Activated CD8-positive, alpha-beta T cell treated with anti-CD3 and anti-CD28 coated beads for 36 hours (primary cell): Measurements from ENCODE around the gene CSPG4. TPM values are rescaled to one million over a fixed set of nuclear protein-coding genes. Genes with fewer than 3 reads are reported as not detected.
"Not testable (repeated sequence)": the region's sequence is repeated elsewhere in the genome, so short reads cannot be mapped to it uniquely, and the experiment has no call there.

ENCODE experiments used
- ATAC-seq: fragments of 200-7000 bp; cut with Tn5 transposase; one replicate; pipeline ENCODE4 v1.10.0; 2021; ENCODE audit warnings: mild to moderate bottlenecking, moderate library complexity
- CTCF ChIA-PET: fragments of 350-600 bp; sonication (Branson Sonifier 250); formaldehyde crosslinking; loops from one replicate; lab custom pipeline; 2021; ENCODE audit warnings: antibody characterized with exemption; lab: Charles Lee
- POLR2A ChIA-PET: fragments of 350-600 bp; sonication (Branson Sonifier 250); formaldehyde crosslinking; loops from one replicate; lab custom pipeline; 2021; ENCODE audit warnings: antibody characterized with exemption; lab: Charles Lee
- DNase-seq: peaks from one replicate; pipeline ENCODE4 v3.0.0-alpha.2; 2020
- H3K27ac Mint-ChIP-seq: one replicate; pipeline ENCODE4 v1.8.0; 2021; ENCODE audit warnings: mild to moderate bottlenecking, mixed read lengths
- H3K27me3 Mint-ChIP-seq: one replicate; pipeline ENCODE4 v1.8.0; 2021; ENCODE audit warnings: mixed read lengths
- H3K36me3 Mint-ChIP-seq: one replicate; pipeline ENCODE4 v1.8.0; 2021; ENCODE audit warnings: low read depth, mixed read lengths
- H3K4me1 Mint-ChIP-seq: one replicate; pipeline ENCODE4 v1.8.0; 2021; ENCODE audit warnings: low read depth, mixed read lengths
- H3K4me3 Mint-ChIP-seq: one replicate; pipeline ENCODE4 v1.8.0; 2021; ENCODE audit warnings: mild to moderate bottlenecking, moderate library complexity, mixed read lengths
- H3K9me3 Mint-ChIP-seq: one replicate; pipeline ENCODE4 v1.8.0; 2021; ENCODE audit warnings: mixed read lengths
- CTCF ChIP-seq: fragments of 200-600 bp; IDR thresholded peaks from one replicate; pipeline ENCODE4 v1.8.0; 2022; ENCODE audit warnings: antibody characterized with exemption, mild to moderate bottlenecking
- intact Hi-C: fragments of 100-400 bp; cut with micrococcal nuclease; formaldehyde crosslinking; loops from one replicate; pipeline ENCODE4 v1.10.0; 2022
- total RNA-seq, 2 experiments: library from RNA; stranded (reverse); gene quantifications; one replicate each; pipeline ENCODE4 v1.2.3, GENCODE V29; 2021

The CSPG4 gene
- total RNA-seq, 2 experiments from 2014 or later = not detected

GRCh38 chr15:75702436-75702835 lies 10.2 kb downstream of the CSPG4 start:
- no peak for ATAC-seq
- TF ChIP-seq CTCF = no peak
- DNase-seq = no peak
- H3K27ac Mint-ChIP-seq = no peak overlapping the region
- H3K9me3 Mint-ChIP-seq = no peaks in the 10 kb centered on the region
- H3K4me3 Mint-ChIP-seq = no peak overlapping the region
- H3K27me3 Mint-ChIP-seq = no peaks in the 10 kb centered on the region
- H3K36me3 Mint-ChIP-seq = no peaks in the 10 kb centered on the region
- intact Hi-C loops = no loop called here
- H3K4me1 Mint-ChIP-seq = peaks cover 3% of the 10 kb centered on the region
- POLR2A ChIA-PET = no interaction called here
- CTCF ChIA-PET = no interaction called here

GRCh38 chr15:75701071-75702003 lies 11.3 kb downstream of the CSPG4 start:
- H3K4me3 Mint-ChIP-seq, H3K36me3 Mint-ChIP-seq, DNase-seq, POLR2A ChIA-PET, H3K4me1 Mint-ChIP-seq, H3K27me3 Mint-ChIP-seq, H3K9me3 Mint-ChIP-seq, H3K27ac Mint-ChIP-seq, intact Hi-C loops, CTCF ChIA-PET, ATAC-seq: not testable (repeated sequence)

GRCh38 chr15:75699961-75700874 lies 12.4 kb downstream of the CSPG4 start:
- H3K27me3 Mint-ChIP-seq, H3K4me1 Mint-ChIP-seq, POLR2A ChIA-PET, H3K9me3 Mint-ChIP-seq, H3K27ac Mint-ChIP-seq, H3K36me3 Mint-ChIP-seq, intact Hi-C loops, CTCF ChIA-PET, H3K4me3 Mint-ChIP-seq: not testable (repeated sequence)
- ATAC-seq = peak; percentile 64
- DNase-seq = peak; percentile 41

GRCh38 chr15:75699517-75699916 lies 13.1 kb downstream of the CSPG4 start:
- peaks cover 16% of the 10 kb centered on the region for H3K4me1 Mint-ChIP-seq
- ATAC-seq, H3K4me3 Mint-ChIP-seq, H3K27me3 Mint-ChIP-seq, H3K36me3 Mint-ChIP-seq, CTCF ChIA-PET, intact Hi-C loops, DNase-seq, POLR2A ChIA-PET, H3K9me3 Mint-ChIP-seq, H3K27ac Mint-ChIP-seq: not testable (repeated sequence)

GRCh38 chr15:75697974-75698747 lies 14.5 kb downstream of the CSPG4 start:
- H3K27me3 Mint-ChIP-seq, intact Hi-C loops, POLR2A ChIA-PET, H3K4me3 Mint-ChIP-seq, H3K9me3 Mint-ChIP-seq, ATAC-seq, DNase-seq, H3K36me3 Mint-ChIP-seq, H3K27ac Mint-ChIP-seq, CTCF ChIA-PET: not testable (repeated sequence)
- H3K4me1 Mint-ChIP-seq = peaks cover 16% of the 10 kb centered on the region

GRCh38 chr15:75697523-75697922 lies 15.1 kb downstream of the CSPG4 start:
- Mint-ChIP-seq H3K4me3 (no peak overlapping the region), H3K27me3 (peaks cover 5% of the 10 kb centered on the region), H3K4me1 (peaks cover 16% of the 10 kb centered on the region), H3K36me3 (no peaks in the 10 kb centered on the region), H3K27ac (no peak overlapping the region), H3K9me3 (no peaks in the 10 kb centered on the region)
- DNase-seq (no peak), ATAC-seq (no peak)
- TF ChIP-seq CTCF = no peak
- intact Hi-C loops = no loop called here
- ChIA-PET CTCF (no interaction called here), POLR2A (no interaction called here)
